Measurements from ENCODE around the gene GRID2. TPM values are rescaled to one million over a fixed set of nuclear protein-coding genes. Genes with fewer than 3 reads are reported as not detected.

The GRID2 gene
- total RNA-seq, 1 donor: not detected

- DNase-seq (ENCODE audit: insufficient read length, low spot score, missing footprints): no peak
- TF ChIP-seq CTCF (IDR thresholded peaks at IDR 0.05; ENCODE audit: extremely low read depth, low read depth, low read length): no peak
These were observed 456.7 kb downstream of the GRID2 start for GRCh38 chr4:92760433-92760832.

GRCh38 chr4:92776080-92776479 lies 472.3 kb downstream of the GRID2 start:
- Histone ChIP-seq H3K4me3 (ENCODE audit: insufficient read depth, low read length) (no peak overlapping the region), H3K36me3 (ENCODE audit: insufficient read depth, low read length) (no peaks in the 10 kb centered on the region), H3K79me2 (ENCODE audit: insufficient read depth, low read length) (no peaks in the 10 kb centered on the region), H2AFZ (ENCODE audit: low read length) (no peak overlapping the region), H3K4me1 (ENCODE audit: insufficient read depth, low read length) (no peaks in the 10 kb centered on the region), H3K9me3 (ENCODE audit: low read depth, low read length) (peaks cover 3% of the 10 kb centered on the region), H3K27ac (ENCODE audit: low read depth, low read length) (no peak overlapping the region), H4K20me1 (ENCODE audit: insufficient read depth, low read length) (no peaks in the 10 kb centered on the region), H3K27me3 (ENCODE audit: insufficient read depth, low read length) (no peaks in the 10 kb centered on the region), H3K4me2 (ENCODE audit: insufficient read depth, low read length) (no peak overlapping the region)
- no peak for DNase-seq (ENCODE audit: insufficient read length, low spot score, missing footprints)
- no peak for TF ChIP-seq CTCF (IDR thresholded peaks at IDR 0.05; ENCODE audit: extremely low read depth, low read depth, low read length)

More at GRCh38 chr4:92760433-92760832, 456.7 kb downstream of the GRID2 start:
- no peaks in the 10 kb centered on the region for H3K79me2 ChIP-seq (ENCODE audit: insufficient read depth, low read length)
- H4K20me1 ChIP-seq (ENCODE audit: insufficient read depth, low read length): no peaks in the 10 kb centered on the region
- H3K9me3 ChIP-seq (ENCODE audit: low read depth, low read length): no peaks in the 10 kb centered on the region
- no peaks in the 10 kb centered on the region for H3K27me3 ChIP-seq (ENCODE audit: insufficient read depth, low read length)
- no peaks in the 10 kb centered on the region for H3K36me3 ChIP-seq (ENCODE audit: insufficient read depth, low read length)
- no peak overlapping the region for H3K27ac ChIP-seq (ENCODE audit: low read depth, low read length)
- H3K4me3 ChIP-seq (ENCODE audit: insufficient read depth, low read length): no peak overlapping the region
- H2AFZ ChIP-seq (ENCODE audit: low read length): no peak overlapping the region
- H3K4me2 ChIP-seq (ENCODE audit: insufficient read depth, low read length): no peak overlapping the region
- no peaks in the 10 kb centered on the region for H3K4me1 ChIP-seq (ENCODE audit: insufficient read depth, low read length)

- Histone ChIP-seq H3K4me1 (ENCODE audit: insufficient read depth, low read length) (no peaks in the 10 kb centered on the region), H3K27ac (ENCODE audit: low read depth, low read length) (no peak overlapping the region), H3K79me2 (ENCODE audit: insufficient read depth, low read length) (no peaks in the 10 kb centered on the region), H3K4me2 (ENCODE audit: insufficient read depth, low read length) (no peak overlapping the region), H3K4me3 (ENCODE audit: insufficient read depth, low read length) (no peak overlapping the region), H3K9me3 (ENCODE audit: low read depth, low read length) (no peaks in the 10 kb centered on the region), H2AFZ (ENCODE audit: low read length) (no peak overlapping the region), H3K36me3 (ENCODE audit: insufficient read depth, low read length) (no peaks in the 10 kb centered on the region), H4K20me1 (ENCODE audit: insufficient read depth, low read length) (no peaks in the 10 kb centered on the region), H3K27me3 (ENCODE audit: insufficient read depth, low read length) (no peaks in the 10 kb centered on the region)
- DNase-seq (ENCODE audit: insufficient read length, low spot score, missing footprints): no peak
- no peak for TF ChIP-seq CTCF (IDR thresholded peaks at IDR 0.05; ENCODE audit: extremely low read depth, low read depth, low read length)
These were observed 486.0 kb downstream of the GRID2 start for GRCh38 chr4:92789741-92790140.

- Histone ChIP-seq H3K36me3 (ENCODE audit: insufficient read depth, low read length) (no peaks in the 10 kb centered on the region), H3K4me3 (ENCODE audit: insufficient read depth, low read length) (no peak overlapping the region), H3K27me3 (ENCODE audit: insufficient read depth, low read length) (no peaks in the 10 kb centered on the region), H3K4me1 (ENCODE audit: insufficient read depth, low read length) (no peaks in the 10 kb centered on the region), H4K20me1 (ENCODE audit: insufficient read depth, low read length) (no peaks in the 10 kb centered on the region), H3K9me3 (ENCODE audit: low read depth, low read length) (no peaks in the 10 kb centered on the region), H3K4me2 (ENCODE audit: insufficient read depth, low read length) (no peak overlapping the region), H3K27ac (ENCODE audit: low read depth, low read length) (no peak overlapping the region), H3K79me2 (ENCODE audit: insufficient read depth, low read length) (no peaks in the 10 kb centered on the region), H2AFZ (ENCODE audit: low read length) (no peak overlapping the region)
- DNase-seq (ENCODE audit: insufficient read length, low spot score, missing footprints): no peak
- TF ChIP-seq CTCF (IDR thresholded peaks at IDR 0.05; ENCODE audit: extremely low read depth, low read depth, low read length): no peak
These were observed 488.2 kb downstream of the GRID2 start for GRCh38 chr4:92791871-92792440.
